Loucy (cell line): ENCODE data around the gene GSE1.
A peak's percentile ranks its signal among the peaks of the same experiment; 100 is the strongest.

ENCODE experiments used
- H2AFZ ChIP-seq: fragments of 200-600 bp; sonication (generic); 2 replicates; pipeline ENCODE4 v1.6.0; 2016; ENCODE audit warnings: antibody characterized with exemption, mild to moderate bottlenecking, low read length, moderate library complexity
- H3F3A ChIP-seq: fragments of 200-600 bp; 2 replicates; pipeline ENCODE4 v1.6.0; 2016; ENCODE audit warnings: antibody characterized with exemption, low read depth, mild to moderate bottlenecking
- H3K27me3 ChIP-seq: fragments of 200-600 bp; sonication (generic); 2 replicates; pipeline ENCODE4 v1.6.1; 2014; ENCODE audit warnings: low read length, mild to moderate bottlenecking; ENCODE audit not compliant: insufficient read depth, poor library complexity, severe bottlenecking
- H3K36me3 ChIP-seq: fragments of 200-600 bp; sonication (generic); 2 replicates; pipeline ENCODE4 v1.6.1; 2016; ENCODE audit warnings: low read length; ENCODE audit not compliant: insufficient read depth
- H3K4me1 ChIP-seq: fragments of 200-600 bp; sonication (generic); 2 replicates; pipeline ENCODE4 v1.5.1; 2014; ENCODE audit warnings: low read length, mild to moderate bottlenecking; ENCODE audit not compliant: insufficient read depth, poor library complexity, severe bottlenecking
- H3K4me2 ChIP-seq: fragments of 200-600 bp; sonication (generic); 2 replicates; pipeline ENCODE4 v1.6.0; 2014; ENCODE audit warnings: antibody characterized with exemption, low read length, low read depth, mild to moderate bottlenecking; ENCODE audit not compliant: poor library complexity, severe bottlenecking
- H3K4me3 ChIP-seq: fragments of 200-600 bp; sonication (generic); 2 replicates; pipeline ENCODE4 v1.5.1; 2014; ENCODE audit warnings: low read length, mild to moderate bottlenecking, mixed read lengths; ENCODE audit not compliant: poor library complexity, severe bottlenecking
- H3K79me2 ChIP-seq: fragments of 200-600 bp; sonication (generic); 2 replicates; pipeline ENCODE4 v1.6.1; 2014; ENCODE audit warnings: low read length; ENCODE audit not compliant: insufficient read depth
- H3K9ac ChIP-seq: fragments of 200-600 bp; sonication (generic); 2 replicates; pipeline ENCODE4 v1.6.0; 2014; ENCODE audit warnings: mild to moderate bottlenecking, low read depth, low read length, moderate library complexity; ENCODE audit not compliant: poor library complexity, severe bottlenecking
- H3K9me2 ChIP-seq: fragments of 200-600 bp; sonication (generic); replicated peaks from 2 replicates; pipeline ENCODE4 v1.6.1; 2016; ENCODE audit warnings: low read depth, low read length, mixed read lengths
- H3K9me3 ChIP-seq: fragments of 200-600 bp; sonication (generic); 2 replicates; pipeline ENCODE4 v1.6.1; 2014; ENCODE audit warnings: mild to moderate bottlenecking, antibody characterized with exemption, low read length, low read depth; ENCODE audit not compliant: insufficient read depth
- H4K20me1 ChIP-seq: fragments of 200-600 bp; sonication (generic); 2 replicates; pipeline ENCODE4 v1.6.0; 2014; ENCODE audit warnings: antibody characterized with exemption, low read length, mild to moderate bottlenecking; ENCODE audit not compliant: insufficient read depth, poor library complexity, severe bottlenecking
- CTCF ChIP-seq: fragments of 200-600 bp; sonication (generic); conservative IDR thresholded peaks from 2 replicates; pipeline ENCODE4 v1.5.1; 2014; ENCODE audit warnings: mild to moderate bottlenecking, antibody characterized with exemption, low read length
- EZH2phosphoT487 ChIP-seq: fragments of 200-600 bp; IDR thresholded peaks from 2 replicates; pipeline ENCODE4 v1.6.1; 2018; ENCODE audit warnings: antibody characterized with exemption, mild to moderate bottlenecking, moderate library complexity, borderline replicate concordance

GSE1 gene

GRCh38 chr16:85617948-85618347 lies 4.8 kb downstream of the GSE1 start:
- no peak for TF ChIP-seq EZH2phosphoT487
- no peak for TF ChIP-seq CTCF
- no peaks in the 10 kb centered on the region for H3F3A ChIP-seq
- H3K79me2 ChIP-seq, result peaks cover 98% of the 10 kb centered on the region
- peak overlapping the region; percentile 82 for H3K4me2 ChIP-seq
- peaks cover 55% of the 10 kb centered on the region for H3K4me1 ChIP-seq
- no peaks in the 10 kb centered on the region for H3K27me3 ChIP-seq
- H3K4me3 ChIP-seq, result no peak overlapping the region
- H3K36me3 ChIP-seq, result peaks cover 50% of the 10 kb centered on the region; the same call in 1 of the 2 replicates
- H4K20me1 ChIP-seq, result peaks cover 95% of the 10 kb centered on the region
- H2AFZ ChIP-seq, result no peak overlapping the region
- no peaks in the 10 kb centered on the region for H3K9me2 ChIP-seq
- H3K9ac ChIP-seq, result no peak overlapping the region
- no peaks in the 10 kb centered on the region for H3K9me3 ChIP-seq

GRCh38 chr16:85618521-85618920 lies 5.4 kb downstream of the GSE1 start:
- TF ChIP-seq CTCF (no peak), EZH2phosphoT487 (no peak)
- Histone ChIP-seq H3K9ac (no peak overlapping the region), H2AFZ (no peak overlapping the region), H3K9me2 (no peaks in the 10 kb centered on the region), H4K20me1 (peaks cover 96% of the 10 kb centered on the region), H3F3A (no peaks in the 10 kb centered on the region), H3K4me1 (peaks cover 55% of the 10 kb centered on the region), H3K27me3 (no peaks in the 10 kb centered on the region), H3K36me3 (peaks cover 55% of the 10 kb centered on the region; the same call in 1 of the 2 replicates), H3K4me3 (no peak overlapping the region), H3K79me2 (peaks cover 100% of the 10 kb centered on the region), H3K4me2 (peak overlapping the region; percentile 82), H3K9me3 (no peaks in the 10 kb centered on the region)

GRCh38 chr16:85619101-85619891 lies 6.2 kb downstream of the GSE1 start:
- Histone ChIP-seq H3K27me3 (no peaks in the 10 kb centered on the region), H3K9me2 (no peaks in the 10 kb centered on the region), H3F3A (no peaks in the 10 kb centered on the region), H3K9me3 (no peaks in the 10 kb centered on the region), H3K4me1 (peaks cover 54% of the 10 kb centered on the region), H4K20me1 (peaks cover 98% of the 10 kb centered on the region), H2AFZ (no peak overlapping the region), H3K36me3 (peaks cover 61% of the 10 kb centered on the region; the same call in 1 of the 2 replicates), H3K4me3 (no peak overlapping the region), H3K79me2 (peaks cover 100% of the 10 kb centered on the region), H3K4me2 (peak overlapping the region; percentile 82), H3K9ac (no peak overlapping the region)
- no peak for TF ChIP-seq CTCF
- TF ChIP-seq EZH2phosphoT487, result no peak
